Cardiac septum (tissue), 1 donor: ENCODE data around the gene CADM2. TPM values are rescaled to one million over a fixed set of nuclear protein-coding genes. Genes with fewer than 3 reads are reported as not detected.

Source experiments
- DNase-seq: peaks from one replicate; pipeline ENCODE4 v3.0.0-alpha.2; 2020; ENCODE audit warnings: low spot score
- intact Hi-C: fragments of 100-400 bp; cut with DNase I; formaldehyde crosslinking; loops from one replicate; pipeline ENCODE4 v1.14.0; 2022
- total RNA-seq: library from RNA; stranded (reverse); fragmentation: NEBNext Ultra II Directional; extraction: Animal tissue kit (Norgen Biotek cat#: 25700); gene quantifications from one replicate; pipeline ENCODE4 v1.2.1, GENCODE V29; 2021
- donor health status: DM: no; HTN: no; CAD: no.

Gene CADM2
- total RNA-seq, 1 donor from 2014 or later, result 0.65 TPM

- intact Hi-C loops, result no loop called here
- DNase-seq, result no peak
Measured at GRCh38 chr3:84980456-84980855, 21.7 kb downstream of the CADM2 start.

GRCh38 chr3:84983490-84983889, 24.7 kb downstream of the CADM2 start:
- DNase-seq, result no peak
- intact Hi-C loops, result no loop called here

DNA sequence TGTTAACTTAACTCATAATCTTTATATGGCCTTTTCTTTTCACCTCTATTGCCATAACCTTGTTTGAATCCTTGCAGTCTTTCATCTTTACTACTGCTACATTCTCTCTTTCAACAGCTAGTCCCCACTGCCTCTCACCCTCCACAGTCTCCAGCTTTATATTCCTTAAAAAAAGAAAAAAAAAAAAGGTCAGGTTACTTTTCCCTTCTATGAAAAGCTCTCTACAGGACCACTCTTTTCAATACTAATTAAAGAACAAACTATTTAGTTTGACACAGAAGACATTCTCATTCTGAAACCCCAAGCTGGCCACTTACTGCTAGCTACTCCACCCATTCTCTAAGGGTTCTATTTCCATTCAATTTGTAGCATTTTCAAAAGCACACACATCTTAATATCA, 25.6 kb downstream of the CADM2 start:
- intact Hi-C loops, result no loop called here
- DNase-seq, result no peak

GRCh38 chr3:84985795-84986194, 27.0 kb downstream of the CADM2 start:
- intact Hi-C loops, result no loop called here
- no peak for DNase-seq

DNA sequence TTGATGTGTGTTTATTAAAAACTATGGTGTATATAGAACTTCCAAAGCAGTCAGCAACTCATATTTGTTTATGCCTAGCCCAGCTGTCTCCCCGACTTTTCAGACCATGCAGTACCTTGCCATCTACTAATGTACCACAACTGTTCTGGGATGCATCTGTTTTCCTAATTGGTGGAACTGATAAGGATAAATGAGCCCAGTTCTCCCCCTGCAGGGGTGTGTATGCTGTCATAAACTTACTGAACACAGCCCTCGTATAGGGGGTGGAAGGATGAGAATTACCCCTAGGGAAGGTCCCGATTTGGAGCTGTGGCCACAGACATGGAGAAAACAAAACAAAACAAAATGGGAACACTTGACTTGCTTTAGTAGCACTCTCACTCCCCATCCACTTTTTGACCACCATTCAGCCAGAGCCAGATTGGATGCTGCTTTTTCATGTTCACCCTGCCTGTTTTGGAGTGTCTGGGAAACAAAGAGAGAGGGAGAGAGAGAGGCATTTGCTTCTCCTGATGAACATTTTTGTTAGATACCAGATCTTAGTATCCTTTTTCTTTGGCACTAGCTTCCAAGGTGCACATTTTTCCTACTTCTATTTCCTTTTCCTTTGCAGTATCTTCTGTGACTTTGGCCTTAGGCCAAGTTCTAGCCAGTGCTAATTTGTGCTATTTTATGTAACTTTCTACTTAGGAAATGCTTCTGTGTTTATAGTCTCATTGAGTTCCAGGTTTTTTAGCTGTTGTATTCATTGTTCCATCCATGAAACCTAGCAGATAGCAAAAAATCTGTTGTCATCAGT, 29.1 kb downstream of the CADM2 start:
- no peak for DNase-seq

GRCh38 chr3:84989102-84989501, 30.3 kb downstream of the CADM2 start:
- intact Hi-C loops, result no loop called here
- no peak for DNase-seq

More for the DNA sequence above, 29.1 kb downstream of the CADM2 start:
- intact Hi-C loops, result no loop called here

- no peak for DNase-seq
- intact Hi-C loops, result no loop called here
Measured at GRCh38 chr3:84991422-84991900, 32.7 kb downstream of the CADM2 start.

DNA sequence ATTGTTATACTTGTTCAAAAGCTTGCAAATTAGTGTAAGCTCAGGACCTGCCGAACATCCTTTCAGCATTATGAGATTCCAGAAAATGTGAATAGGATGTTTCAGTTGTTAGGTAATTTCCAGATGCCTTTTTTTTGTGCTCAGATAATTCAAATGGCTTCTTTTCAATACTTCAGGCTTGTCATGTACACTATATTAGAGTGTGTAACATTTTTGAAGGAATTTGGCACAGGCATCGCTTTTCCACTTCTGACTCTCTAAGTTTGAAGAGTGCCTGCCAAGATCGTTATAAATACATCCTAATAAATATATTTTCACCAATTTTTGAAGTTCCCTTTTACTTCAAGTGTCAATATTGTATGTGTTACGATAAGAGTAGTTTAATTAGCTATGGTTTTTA, 35.2 kb downstream of the CADM2 start:
- intact Hi-C loops, result no loop called here
- DNase-seq, result no peak

- intact Hi-C loops, result no loop called here
- no peak for DNase-seq
Measured at GRCh38 chr3:84998545-84998944, 39.8 kb downstream of the CADM2 start.

DNA sequence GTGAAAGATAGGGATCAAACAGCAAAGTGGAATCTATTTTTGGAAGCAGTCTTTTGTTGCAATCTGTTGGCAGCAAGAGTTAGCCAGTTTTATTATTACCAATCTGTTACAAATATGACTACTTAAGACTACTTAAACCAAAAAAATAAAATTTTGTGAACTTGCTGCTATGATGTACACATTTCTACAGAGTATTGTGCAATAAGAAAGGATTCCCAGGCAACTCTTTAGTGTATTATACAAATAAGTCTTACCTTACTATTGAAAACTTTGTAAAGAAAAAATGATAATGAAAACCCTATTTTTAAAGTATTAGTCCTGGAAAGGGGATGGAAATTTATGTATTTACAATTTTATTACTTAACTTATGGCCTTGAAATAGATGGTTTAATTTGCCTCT, 44.7 kb downstream of the CADM2 start:
- intact Hi-C loops, result no loop called here
- DNase-seq, result no peak

DNA sequence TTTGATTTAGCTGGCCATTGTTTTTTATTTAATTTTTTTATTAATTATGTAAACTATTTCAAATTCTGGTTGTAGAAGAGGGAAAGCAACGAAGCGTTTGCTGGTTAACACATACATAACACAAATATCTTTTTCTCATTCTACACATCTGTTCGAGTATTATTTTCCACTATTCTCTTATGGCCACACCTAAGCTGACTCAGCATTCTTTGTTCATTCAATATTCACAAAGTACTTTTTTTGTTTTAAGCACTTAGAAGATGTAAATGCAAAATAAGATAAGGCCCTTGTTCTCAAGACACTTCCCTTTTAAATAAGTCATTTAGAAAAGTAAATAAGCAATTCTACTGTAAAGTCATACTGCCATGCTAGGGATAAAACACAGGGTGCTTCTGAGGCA, 45.4 kb downstream of the CADM2 start:
- DNase-seq, result no peak
- intact Hi-C loops, result no loop called here

DNA sequence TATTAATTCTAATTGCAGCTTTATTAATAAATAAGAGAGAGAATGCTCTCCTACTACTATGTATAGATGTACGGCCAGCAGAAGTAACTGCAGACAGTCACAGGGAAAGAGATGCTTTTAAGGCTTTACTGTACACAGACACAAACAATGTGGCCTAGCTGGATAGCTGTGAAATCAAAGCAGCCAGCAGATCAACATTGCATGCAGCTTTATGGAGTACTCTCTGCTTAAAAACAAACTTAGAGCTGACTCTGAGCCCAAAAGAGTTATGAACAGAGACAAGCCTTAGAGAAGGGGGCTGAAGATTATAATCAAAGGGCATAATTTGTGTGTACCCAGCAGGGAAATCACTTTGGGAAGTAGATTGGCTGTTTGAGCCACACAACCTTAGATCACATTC, 47.2 kb downstream of the CADM2 start:
- no peak for DNase-seq

DNA sequence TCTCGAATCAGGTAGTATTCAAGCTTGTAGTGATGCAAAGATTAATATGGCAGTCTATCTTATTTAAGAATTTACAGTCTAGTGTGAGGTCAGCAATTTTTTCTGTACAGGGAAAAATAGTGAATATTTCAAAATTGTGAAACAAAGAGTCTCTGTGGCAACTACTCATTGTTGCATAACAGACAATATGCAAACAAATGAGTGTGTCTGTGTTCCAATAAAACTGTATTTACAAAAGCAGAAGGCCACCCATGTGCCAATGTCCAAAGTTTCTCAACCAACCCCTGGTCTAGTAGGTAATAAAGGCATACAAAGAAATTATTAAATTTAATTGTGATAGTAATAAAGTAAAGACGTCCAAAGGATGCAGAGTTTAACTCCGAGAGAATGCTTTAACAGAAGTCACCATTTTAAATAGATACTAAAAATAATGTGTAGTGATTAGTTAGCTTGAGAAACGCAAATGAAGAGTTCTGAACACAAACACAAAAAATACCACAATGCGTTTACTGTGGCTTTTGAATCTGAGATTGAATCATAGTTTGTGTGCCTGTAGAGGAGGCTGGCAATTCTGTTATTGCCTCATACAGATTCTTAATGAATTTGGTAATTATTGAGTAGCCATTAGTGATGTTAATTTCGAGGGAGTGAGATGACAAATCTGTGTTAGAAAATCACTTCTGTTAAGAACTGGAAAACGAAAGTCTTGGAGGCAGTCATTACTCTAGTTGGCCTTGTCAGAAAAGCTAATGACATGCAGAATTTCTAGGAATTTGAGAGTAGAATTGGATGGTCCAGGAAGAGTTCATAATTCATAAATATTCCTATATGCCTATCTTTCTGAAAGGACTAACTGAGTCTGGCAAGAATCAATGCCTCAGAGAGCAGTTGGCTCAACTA, 48.7 kb downstream of the CADM2 start:
- intact Hi-C loops, result no loop called here
- no peak for DNase-seq

More for the DNA sequence above, 47.2 kb downstream of the CADM2 start:
- intact Hi-C loops, result no loop called here

DNA sequence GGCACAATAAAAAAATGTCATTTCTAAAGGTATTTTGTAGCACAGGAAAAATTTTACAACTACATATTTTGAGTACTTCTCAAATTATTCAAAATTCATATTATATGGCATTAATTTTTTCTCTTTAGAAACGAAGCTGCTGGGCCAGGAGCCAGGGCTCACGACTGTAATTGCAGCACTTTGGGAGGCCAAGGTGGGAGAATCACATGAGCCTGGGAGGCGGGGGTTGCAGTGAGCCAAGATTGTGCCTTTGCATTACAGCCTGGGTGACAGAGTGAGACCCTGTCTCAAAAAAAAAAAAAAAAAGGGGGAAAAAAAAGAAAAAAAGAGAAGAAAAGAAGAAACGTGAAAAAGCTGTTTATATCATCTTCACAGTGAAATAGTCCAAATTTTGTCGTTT, 62.0 kb downstream of the CADM2 start:
- intact Hi-C loops, result no loop called here
- DNase-seq, result no peak

GRCh38 chr3:85030052-85030451, 71.3 kb downstream of the CADM2 start:
- intact Hi-C loops, result no loop called here
- DNase-seq, result no peak

DNA sequence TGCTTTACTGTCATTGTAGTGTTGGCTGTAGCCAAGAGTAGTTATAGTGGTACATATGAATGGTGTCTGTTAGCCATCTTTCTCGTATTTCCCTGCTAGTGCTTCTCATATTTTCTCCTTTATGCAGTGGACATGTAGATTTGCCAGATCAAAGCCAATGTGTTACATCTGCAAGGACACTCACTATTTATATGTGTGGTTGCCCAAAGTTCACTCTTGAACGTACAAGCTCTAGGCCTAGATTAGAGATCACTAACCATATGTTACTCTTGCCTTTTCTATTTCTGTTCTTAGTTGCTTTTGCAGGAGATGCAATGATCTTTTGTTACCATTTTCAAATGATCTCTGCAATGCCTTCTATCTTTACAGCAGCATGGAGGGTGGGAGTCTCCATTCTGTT, 78.4 kb downstream of the CADM2 start:
- intact Hi-C loops, result no loop called here
- DNase-seq, result no peak

DNA sequence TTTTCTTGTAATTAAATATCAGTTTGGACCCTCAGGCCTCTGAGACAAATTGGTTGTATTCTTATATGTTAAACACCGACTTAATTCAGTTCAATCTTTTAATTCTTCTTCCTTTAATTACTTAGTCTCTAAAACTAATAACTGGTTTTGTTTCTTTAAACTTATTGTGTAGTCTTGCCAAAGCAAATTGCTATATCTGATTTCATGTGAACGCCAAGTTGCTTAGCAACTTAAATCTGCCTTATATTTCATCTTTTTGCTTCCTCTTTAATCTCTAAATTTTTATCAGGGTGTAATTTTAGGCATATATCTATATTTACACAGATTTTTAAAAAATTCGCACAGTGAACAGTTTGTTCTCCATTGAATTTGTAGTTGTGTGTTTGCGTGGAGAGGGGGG, 82.2 kb downstream of the CADM2 start:
- intact Hi-C loops, result no loop called here

DNA sequence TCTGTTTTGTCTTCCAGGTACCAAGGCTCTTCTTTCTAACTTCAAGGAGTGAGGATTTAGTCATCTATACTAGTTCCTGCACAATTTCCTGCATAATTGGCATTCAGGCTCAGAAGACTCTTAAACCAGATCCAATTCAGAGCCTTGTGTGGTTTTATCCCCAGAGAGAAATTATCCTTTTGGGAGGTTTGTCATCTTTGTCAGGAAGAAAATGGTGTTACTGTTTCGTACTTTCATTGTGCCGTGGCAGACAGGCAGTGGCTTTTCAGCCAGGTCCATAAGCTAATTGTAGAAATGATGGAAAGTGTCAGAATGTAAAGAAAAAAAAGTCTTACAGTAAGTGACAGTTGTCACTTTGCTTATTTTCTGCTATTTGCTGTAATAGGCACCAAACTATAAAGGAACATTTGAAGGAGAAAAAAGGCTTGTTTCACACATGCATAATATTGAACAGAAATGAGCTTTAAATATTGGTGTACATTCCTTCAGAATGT, 82.8 kb downstream of the CADM2 start:
- intact Hi-C loops, result no loop called here
- DNase-seq, result no peak

More for the DNA sequence above, 82.2 kb downstream of the CADM2 start:
- DNase-seq, result no peak

- no peak for DNase-seq
- intact Hi-C loops, result no loop called here
Measured at GRCh38 chr3:85050821-85051220, 92.0 kb downstream of the CADM2 start.

GRCh38 chr3:85051786-85052185, 93.0 kb downstream of the CADM2 start:
- intact Hi-C loops, result no loop called here
- no peak for DNase-seq

GRCh38 chr3:85053626-85054025, 94.8 kb downstream of the CADM2 start:
- no peak for DNase-seq
- intact Hi-C loops, result no loop called here
